Right ventricle myocardium superior (tissue), 1 donor: ENCODE data around the gene METAP1D. TPM values are rescaled to one million over a fixed set of nuclear protein-coding genes. Genes with fewer than 3 reads are reported as not detected.

Experiments
- ATAC-seq: fragments of 200-7000 bp; cut with Tn5 transposase; one replicate; pipeline ENCODE4 v1.9.1; 2020; ENCODE audit warnings: mild to moderate bottlenecking; ENCODE audit not compliant: poor library complexity
- DNase-seq: peaks from one replicate; pipeline ENCODE4 v3.0.0-alpha.2; 2020
- intact Hi-C: fragments of 100-400 bp; cut with DNase I; formaldehyde crosslinking; loops from one replicate; pipeline ENCODE4 v1.11.2; 2022
- total RNA-seq: library from RNA; stranded (reverse); fragmentation: NEBNext Ultra II Directional; extraction: Animal tissue kit (Norgen Biotek cat#: 25700); gene quantifications from one replicate; pipeline ENCODE4 v1.2.1, GENCODE V29; 2021
- donor health status: DM: no; HTN: yes; CAD: no; lungs with severe emphysema.

The METAP1D gene
- total RNA-seq, 1 donor from 2014 or later, result 6.9 TPM

- ATAC-seq (no peak), DNase-seq (no peak)
- intact Hi-C loops, result no loop called here
These were observed 71.2 kb downstream of the METAP1D start for GRCh38 chr2:172070936-172071335.

- DNase-seq (no peak), ATAC-seq (no peak)
- intact Hi-C loops, result no loop called here
These were observed 72.5 kb downstream of the METAP1D start for GRCh38 chr2:172072303-172072702.

- DNase-seq (no peak), ATAC-seq (no peak)
- intact Hi-C loops, result no loop called here
These were observed 73.0 kb downstream of the METAP1D start for GRCh38 chr2:172072706-172073105.

- no peak for DNase-seq
- intact Hi-C loops, result no loop called here
- no peak for ATAC-seq
These were observed 73.8 kb downstream of the METAP1D start for GRCh38 chr2:172073518-172073917.

GRCh38 chr2:172074254-172074653 is 74.5 kb downstream of the METAP1D start:
- ATAC-seq (no peak), DNase-seq (no peak)
- intact Hi-C loops, result no loop called here

GRCh38 chr2:172079416-172079815 is 79.7 kb downstream of the METAP1D start:
- intact Hi-C loops, result no loop called here
- DNase-seq (no peak), ATAC-seq (no peak)

- intact Hi-C loops, result no loop called here
- DNase-seq, result no peak
- ATAC-seq, result no peak
These were observed 80.3 kb downstream of the METAP1D start for GRCh38 chr2:172079838-172080640.

GRCh38 chr2:172080641-172081220 is 81.0 kb downstream of the METAP1D start:
- ATAC-seq (no peak), DNase-seq (no peak)
- intact Hi-C loops, result no loop called here

- ATAC-seq, result no peak
- no peak for DNase-seq
- intact Hi-C loops, result no loop called here
These were observed 81.7 kb downstream of the METAP1D start for GRCh38 chr2:172081221-172082022.

GRCh38 chr2:172082105-172082943 is 82.6 kb downstream of the METAP1D start:
- intact Hi-C loops, result no loop called here
- no peak for DNase-seq
- ATAC-seq, result no peak

- no peak for DNase-seq
- intact Hi-C loops, result no loop called here
- ATAC-seq, result no peak
These were observed 83.3 kb downstream of the METAP1D start for GRCh38 chr2:172082944-172083627.

GRCh38 chr2:172083628-172084394 is 84.1 kb downstream of the METAP1D start:
- DNase-seq, result no peak

GRCh38 chr2:172084395-172084644 is 84.6 kb downstream of the METAP1D start:
- DNase-seq, result no peak
- intact Hi-C loops, result no loop called here
- ATAC-seq, result no peak

More at GRCh38 chr2:172083628-172084394, 84.1 kb downstream of the METAP1D start:
- ATAC-seq, result no peak
- intact Hi-C loops, result no loop called here

GRCh38 chr2:172084645-172085459 is 85.1 kb downstream of the METAP1D start:
- intact Hi-C loops, result no loop called here
- ATAC-seq (peak; percentile 90), DNase-seq (peak; percentile 82)

- no peak for ATAC-seq
- intact Hi-C loops, result no loop called here
- no peak for DNase-seq
These were observed 85.9 kb downstream of the METAP1D start, which contains the start of gene DLX1 for GRCh38 chr2:172085460-172086159. Gene DLX1, plus strand, starts transcription at chr2:172085507. Its CDS starts 171 bp downstream, at chr2:172085678.
